Neural progenitor cell (in vitro differentiated cells): ENCODE results near the gene RBMS1.

Experiments
- EZH2phosphoT487 ChIP-seq: fragments of 200-600 bp; sonication (generic); IDR thresholded peaks from 2 replicates; pipeline ENCODE4 v1.6.1; 2017; ENCODE audit warnings: antibody characterized with exemption
- TF ChIP-seq, protein P1 (sequence below): fragments of 200-600 bp; sonication (generic); IDR thresholded peaks from 2 replicates; pipeline ENCODE4 v1.5.1; 2017; ENCODE audit warnings: antibody characterized with exemption, mild to moderate bottlenecking

DNA sequence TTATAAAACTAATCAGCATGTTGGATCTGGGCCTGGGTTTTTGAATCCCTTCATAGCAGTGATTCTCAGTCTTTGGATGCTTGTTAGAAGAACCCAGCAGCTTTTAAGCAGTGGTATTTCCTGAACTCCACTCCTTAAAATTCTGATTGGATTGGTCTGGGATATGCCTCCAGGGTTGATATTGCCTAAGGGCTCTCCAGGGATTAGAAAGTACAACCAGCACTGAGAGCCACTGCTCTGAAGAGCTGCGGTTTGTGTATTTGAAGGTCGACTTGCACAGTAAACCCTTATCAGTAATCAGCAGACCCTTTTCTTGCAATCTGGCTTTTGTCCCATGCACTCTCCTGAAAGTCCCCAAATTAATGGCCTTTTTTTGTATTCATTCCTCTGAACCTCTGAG, 17.0 kb upstream of the RBMS1 start:
- TF ChIP-seq, protein P1, sequence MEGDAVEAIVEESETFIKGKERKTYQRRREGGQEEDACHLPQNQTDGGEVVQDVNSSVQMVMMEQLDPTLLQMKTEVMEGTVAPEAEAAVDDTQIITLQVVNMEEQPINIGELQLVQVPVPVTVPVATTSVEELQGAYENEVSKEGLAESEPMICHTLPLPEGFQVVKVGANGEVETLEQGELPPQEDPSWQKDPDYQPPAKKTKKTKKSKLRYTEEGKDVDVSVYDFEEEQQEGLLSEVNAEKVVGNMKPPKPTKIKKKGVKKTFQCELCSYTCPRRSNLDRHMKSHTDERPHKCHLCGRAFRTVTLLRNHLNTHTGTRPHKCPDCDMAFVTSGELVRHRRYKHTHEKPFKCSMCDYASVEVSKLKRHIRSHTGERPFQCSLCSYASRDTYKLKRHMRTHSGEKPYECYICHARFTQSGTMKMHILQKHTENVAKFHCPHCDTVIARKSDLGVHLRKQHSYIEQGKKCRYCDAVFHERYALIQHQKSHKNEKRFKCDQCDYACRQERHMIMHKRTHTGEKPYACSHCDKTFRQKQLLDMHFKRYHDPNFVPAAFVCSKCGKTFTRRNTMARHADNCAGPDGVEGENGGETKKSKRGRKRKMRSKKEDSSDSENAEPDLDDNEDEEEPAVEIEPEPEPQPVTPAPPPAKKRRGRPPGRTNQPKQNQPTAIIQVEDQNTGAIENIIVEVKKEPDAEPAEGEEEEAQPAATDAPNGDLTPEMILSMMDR, result no peak
- TF ChIP-seq EZH2phosphoT487, result no peak
